ENCODE results near the gene VEGFC. TPM values are rescaled to one million over a fixed set of nuclear protein-coding genes. Genes with fewer than 3 reads are reported as not detected.

Gene VEGFC
- total RNA-seq, 4 donors from 2014 or later = 3.8 to 31.5 (median 14.6) TPM

DNA sequence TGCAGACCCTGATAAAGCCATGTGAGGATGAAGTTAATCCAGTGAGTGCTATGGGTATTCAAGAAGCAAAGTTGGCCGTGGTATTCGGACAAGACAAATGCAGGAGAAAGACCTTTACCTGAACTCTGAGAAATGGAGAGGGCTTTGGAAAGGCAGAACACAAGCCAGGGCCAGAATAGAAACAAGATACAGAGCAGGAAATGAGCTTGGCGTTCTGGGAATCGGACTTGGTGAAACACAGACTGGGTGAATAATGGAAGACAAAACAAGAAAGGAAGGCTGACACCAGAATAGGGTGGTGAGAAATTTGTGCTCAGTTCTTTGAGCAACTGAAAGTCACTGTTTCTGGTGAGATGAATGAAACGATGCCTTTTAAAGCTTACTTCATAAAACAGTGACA is 83.3 kb downstream of the VEGFC start:
- Histone ChIP-seq H3K4me3 (no peak overlapping the region), H3K27ac (no peak overlapping the region)
- intact Hi-C loops (cut with DNase I; ENCODE audit: low total_unique reads) = no loop called here

DNA sequence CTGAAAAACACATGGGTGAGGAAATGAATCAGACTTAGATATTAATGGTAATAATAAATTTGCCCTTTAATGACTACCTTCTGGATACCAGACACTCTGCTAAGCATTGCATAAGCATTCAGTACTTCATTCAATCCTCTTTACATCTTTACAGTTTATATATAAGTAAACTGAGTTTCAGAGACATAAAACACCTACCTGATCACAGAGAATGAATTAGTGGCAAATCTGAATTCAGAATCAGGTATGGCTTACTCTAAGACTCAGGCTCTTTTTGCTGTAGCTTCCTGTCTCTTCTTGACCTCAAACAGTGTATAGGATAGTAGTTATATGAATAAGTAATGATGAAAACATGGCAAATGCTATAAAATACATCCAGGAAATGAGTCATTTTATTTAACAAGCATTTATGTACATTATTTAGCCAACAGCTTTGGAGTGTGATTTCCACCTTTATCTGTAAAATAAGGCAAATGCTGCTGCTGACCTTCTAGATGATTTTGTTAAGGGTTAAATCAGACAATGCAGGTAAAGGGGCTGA is 83.9 kb downstream of the VEGFC start:
- Histone ChIP-seq H3K4me1 (no peaks in the 10 kb centered on the region), H3K4me3 (no peak overlapping the region), H3K27ac (no peak overlapping the region), H3K36me3 (no peaks in the 10 kb centered on the region), H3K9me3 (no peaks in the 10 kb centered on the region), H3K27me3 (no peaks in the 10 kb centered on the region)
- intact Hi-C loops (cut with DNase I; ENCODE audit: low total_unique reads) = no loop called here
- no peak for TF ChIP-seq POLR2A (IDR thresholded peaks at IDR 0.05)
- TF ChIP-seq, protein P1, sequence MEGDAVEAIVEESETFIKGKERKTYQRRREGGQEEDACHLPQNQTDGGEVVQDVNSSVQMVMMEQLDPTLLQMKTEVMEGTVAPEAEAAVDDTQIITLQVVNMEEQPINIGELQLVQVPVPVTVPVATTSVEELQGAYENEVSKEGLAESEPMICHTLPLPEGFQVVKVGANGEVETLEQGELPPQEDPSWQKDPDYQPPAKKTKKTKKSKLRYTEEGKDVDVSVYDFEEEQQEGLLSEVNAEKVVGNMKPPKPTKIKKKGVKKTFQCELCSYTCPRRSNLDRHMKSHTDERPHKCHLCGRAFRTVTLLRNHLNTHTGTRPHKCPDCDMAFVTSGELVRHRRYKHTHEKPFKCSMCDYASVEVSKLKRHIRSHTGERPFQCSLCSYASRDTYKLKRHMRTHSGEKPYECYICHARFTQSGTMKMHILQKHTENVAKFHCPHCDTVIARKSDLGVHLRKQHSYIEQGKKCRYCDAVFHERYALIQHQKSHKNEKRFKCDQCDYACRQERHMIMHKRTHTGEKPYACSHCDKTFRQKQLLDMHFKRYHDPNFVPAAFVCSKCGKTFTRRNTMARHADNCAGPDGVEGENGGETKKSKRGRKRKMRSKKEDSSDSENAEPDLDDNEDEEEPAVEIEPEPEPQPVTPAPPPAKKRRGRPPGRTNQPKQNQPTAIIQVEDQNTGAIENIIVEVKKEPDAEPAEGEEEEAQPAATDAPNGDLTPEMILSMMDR (IDR thresholded peaks at IDR 0.05) = no peak
- no peak for DNase-seq

More for the DNA sequence above, 83.3 kb downstream of the VEGFC start:
- TF ChIP-seq, protein P1 (IDR thresholded peaks at IDR 0.05) = no peak
- TF ChIP-seq POLR2A (IDR thresholded peaks at IDR 0.05) = no peak
- no peaks in the 10 kb centered on the region for H3K9me3 ChIP-seq
- no peaks in the 10 kb centered on the region for H3K4me1 ChIP-seq
- no peaks in the 10 kb centered on the region for H3K27me3 ChIP-seq
- no peak for DNase-seq
- H3K36me3 ChIP-seq = no peaks in the 10 kb centered on the region

DNA sequence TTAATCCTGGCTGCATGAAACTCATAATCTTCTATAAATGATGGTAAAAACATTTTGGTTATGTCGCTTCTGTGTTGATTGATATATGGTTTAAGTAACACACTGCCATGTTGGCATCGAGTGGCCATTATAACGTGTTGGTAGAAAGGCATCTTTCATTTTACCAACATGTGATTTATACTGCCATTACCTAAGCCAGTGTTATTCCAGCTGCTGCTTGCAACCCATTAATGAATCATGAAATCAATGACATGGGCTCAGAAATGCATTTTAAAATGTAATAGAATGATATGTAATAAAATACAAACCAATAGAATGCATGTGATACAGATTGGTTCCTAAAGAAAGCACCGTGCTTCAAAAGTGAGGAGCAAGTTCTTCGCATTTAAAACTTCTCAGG is 102.0 kb downstream of the VEGFC start:
- H3K9me3 ChIP-seq = no peaks in the 10 kb centered on the region
- DNase-seq = no peak
- H3K4me3 ChIP-seq = no peak overlapping the region
- no peak for TF ChIP-seq POLR2A (IDR thresholded peaks at IDR 0.05)
- TF ChIP-seq, protein P1 (IDR thresholded peaks at IDR 0.05) = no peak
- no peaks in the 10 kb centered on the region for H3K27me3 ChIP-seq
- H3K27ac ChIP-seq = no peak overlapping the region
- H3K4me1 ChIP-seq = no peaks in the 10 kb centered on the region
- H3K36me3 ChIP-seq = no peaks in the 10 kb centered on the region
- intact Hi-C loops (cut with DNase I; ENCODE audit: low total_unique reads) = no loop called here

DNA sequence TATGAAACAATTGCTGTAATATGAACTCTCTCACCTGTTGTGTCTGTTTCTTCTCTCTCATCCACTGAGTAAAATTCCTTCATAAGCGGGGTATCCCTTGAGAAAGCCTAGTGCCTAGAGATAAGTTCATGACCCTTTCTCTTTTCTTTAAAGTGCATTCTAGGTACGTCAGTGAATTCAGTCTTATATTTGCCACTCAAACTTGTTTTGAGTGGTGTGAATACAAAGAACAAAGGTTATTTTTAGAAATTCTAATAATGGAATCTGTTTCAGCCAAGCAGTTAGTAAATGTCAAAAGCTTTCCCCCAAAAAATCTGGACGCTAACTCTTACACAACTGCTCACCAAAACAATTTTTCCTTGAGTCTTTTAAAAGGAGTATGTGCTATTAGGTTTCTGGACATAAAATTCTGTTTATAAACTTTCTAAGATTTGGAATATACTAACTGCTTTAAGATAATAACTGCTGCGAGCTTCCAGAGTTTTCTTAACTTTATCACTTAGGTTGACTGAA is 112.0 kb downstream of the VEGFC start:
- no peaks in the 10 kb centered on the region for H3K36me3 ChIP-seq
- H3K27me3 ChIP-seq = no peaks in the 10 kb centered on the region
- H3K4me3 ChIP-seq = no peak overlapping the region
- no peaks in the 10 kb centered on the region for H3K9me3 ChIP-seq
- TF ChIP-seq, protein P1 (IDR thresholded peaks at IDR 0.05) = no peak
- TF ChIP-seq POLR2A (IDR thresholded peaks at IDR 0.05) = no peak
- no peak for DNase-seq
- H3K27ac ChIP-seq = peak overlapping the region; percentile 28 to 41
- intact Hi-C loops (cut with DNase I; ENCODE audit: low total_unique reads) = no loop called here
- H3K4me1 ChIP-seq = no peaks in the 10 kb centered on the region

DNA sequence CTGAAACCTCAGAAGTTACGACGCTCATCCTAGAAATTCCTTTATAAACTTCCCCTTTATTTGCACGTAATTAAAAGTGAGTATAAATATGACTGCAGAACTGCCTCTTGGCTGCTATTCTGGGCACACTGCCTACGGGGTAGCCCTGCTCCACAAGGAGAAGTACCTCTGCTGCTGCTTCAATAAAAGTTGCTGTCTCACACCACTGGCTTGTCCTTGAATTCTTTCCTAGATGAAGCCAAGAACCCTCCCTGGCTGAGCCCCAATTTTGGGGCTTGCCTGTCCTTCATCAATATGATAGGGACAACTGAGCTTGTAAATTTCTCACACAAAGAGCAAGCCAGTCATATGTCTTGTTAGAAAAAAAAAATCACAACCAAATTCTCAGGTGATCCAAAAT is 115.8 kb downstream of the VEGFC start:
- Histone ChIP-seq H3K4me1 (no peaks in the 10 kb centered on the region), H3K27ac (no peak overlapping the region), H3K9me3 (no peaks in the 10 kb centered on the region), H3K36me3 (no peaks in the 10 kb centered on the region), H3K27me3 (no peaks in the 10 kb centered on the region), H3K4me3 (no peak overlapping the region)
- DNase-seq = no peak
- TF ChIP-seq POLR2A (IDR thresholded peaks at IDR 0.05) = no peak
- intact Hi-C loops (cut with DNase I; ENCODE audit: low total_unique reads) = no loop called here

DNA sequence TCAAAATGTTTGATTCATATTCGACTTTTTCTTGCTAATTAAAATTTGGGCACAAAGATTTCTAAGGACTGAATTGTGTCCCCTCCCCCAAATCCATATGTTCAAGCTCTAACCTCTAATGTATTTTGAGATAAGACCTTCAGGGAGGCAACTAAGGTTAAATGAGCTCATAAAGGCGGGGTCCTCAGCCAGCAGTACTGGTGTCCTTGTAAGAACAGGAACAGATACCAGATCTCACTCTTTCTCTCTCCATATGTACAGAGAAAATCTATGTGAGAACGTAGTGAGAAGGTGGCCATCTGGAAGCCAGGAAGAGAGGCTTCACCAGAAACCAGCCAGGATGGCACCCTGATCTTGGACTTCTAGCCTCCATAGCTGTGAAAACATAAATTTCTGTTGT is 116.9 kb downstream of the VEGFC start:
- Histone ChIP-seq H3K27me3 (no peaks in the 10 kb centered on the region), H3K9me3 (no peaks in the 10 kb centered on the region), H3K27ac (no peak overlapping the region), H3K36me3 (no peaks in the 10 kb centered on the region), H3K4me3 (no peak overlapping the region), H3K4me1 (no peaks in the 10 kb centered on the region)
- intact Hi-C loops (cut with DNase I; ENCODE audit: low total_unique reads) = no loop called here
- no peak for DNase-seq
- TF ChIP-seq, protein P1 (IDR thresholded peaks at IDR 0.05) = no peak
- no peak for TF ChIP-seq POLR2A (IDR thresholded peaks at IDR 0.05)

All from uterus (tissue), 4 donors.